Measurements from ENCODE around the gene SOSTDC1.
A peak's percentile ranks its signal among the peaks of the same experiment; 100 is the strongest.
"Not testable (repeated sequence)": the region's sequence is repeated elsewhere in the genome, so short reads cannot be mapped to it uniquely, and the experiment has no call there.

Gene SOSTDC1

DNA sequence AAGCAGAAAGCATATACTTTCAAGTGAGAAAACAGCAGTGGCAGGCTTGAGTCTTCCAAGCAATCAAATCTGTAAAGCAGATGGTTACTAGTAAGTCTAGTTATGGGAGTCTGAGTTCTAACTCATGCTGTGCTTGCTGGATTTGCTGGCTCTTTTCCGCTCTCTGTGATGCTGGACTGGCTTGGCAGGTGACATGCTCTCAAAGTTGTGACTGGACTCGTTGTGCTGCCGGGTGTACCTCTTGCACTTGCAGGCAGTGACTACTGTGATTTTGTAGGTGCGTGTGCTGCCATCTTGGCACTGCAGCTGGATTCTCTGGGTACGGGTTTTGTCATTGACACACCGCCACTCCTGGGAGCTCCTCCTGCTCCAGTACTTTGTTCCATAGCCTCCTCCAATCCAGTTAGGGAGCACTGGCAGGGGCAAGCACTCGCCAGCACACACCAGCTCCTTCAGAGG, 3.1 kb downstream of the SOSTDC1 start:
- no peak for DNase-seq (ENCODE audit: low read depth in 2 of 2)

DNA sequence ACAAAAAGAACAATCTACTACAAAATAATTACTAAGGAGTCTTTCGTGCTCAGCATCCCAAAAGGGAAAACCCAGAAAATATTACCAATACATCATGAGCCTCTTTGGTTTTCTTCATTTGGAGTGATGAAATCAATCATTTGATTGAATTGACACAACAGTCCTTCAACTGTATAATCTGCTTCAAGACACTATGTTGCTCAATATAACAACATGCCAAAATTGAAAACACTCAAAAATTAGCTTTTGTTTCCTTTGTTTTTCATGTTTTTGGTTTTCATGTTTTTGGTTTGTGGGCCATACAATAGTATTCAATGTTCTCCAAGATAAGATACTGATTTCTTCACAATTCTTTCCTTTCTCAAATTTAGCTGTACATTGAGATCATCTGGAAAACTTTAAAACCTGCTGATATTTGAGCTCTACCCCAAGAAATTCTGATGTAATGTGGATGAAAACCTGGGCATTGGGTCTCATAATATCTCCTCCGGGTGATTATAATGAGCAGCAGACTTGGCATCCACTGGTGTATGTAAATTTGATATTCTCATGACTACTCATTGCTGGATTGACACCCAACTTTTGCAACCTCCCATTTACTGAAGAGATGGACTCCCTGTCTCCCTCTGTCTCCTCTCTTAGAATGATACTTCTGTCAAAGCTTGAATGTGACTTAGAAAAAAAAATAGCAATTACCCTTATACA, 4.6 kb downstream of the SOSTDC1 start:
- DNase-seq (ENCODE audit: low read depth in 2 of 2) = no peak

DNA sequence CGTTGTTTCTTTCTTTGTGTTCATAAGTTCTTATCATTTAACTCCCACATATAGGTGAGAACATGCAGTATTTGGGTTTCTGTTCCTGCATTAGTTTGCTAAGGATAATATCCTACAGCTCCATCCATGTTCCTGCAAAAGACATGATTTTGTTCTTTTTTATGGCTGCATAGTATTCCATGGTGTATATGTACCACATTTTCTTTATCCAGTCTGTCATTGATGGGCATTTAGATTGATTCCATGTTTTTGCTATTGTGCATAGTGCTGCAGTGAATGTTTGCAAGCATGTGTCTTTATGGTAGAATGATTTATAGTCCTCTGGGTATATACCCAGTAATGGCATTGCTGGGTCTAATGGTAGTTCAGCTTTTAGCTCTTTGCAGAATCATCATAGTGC, 9.2 kb downstream of the SOSTDC1 start:
- not testable (repeated sequence) for DNase-seq (ENCODE audit: low read depth in 2 of 2)

DNA sequence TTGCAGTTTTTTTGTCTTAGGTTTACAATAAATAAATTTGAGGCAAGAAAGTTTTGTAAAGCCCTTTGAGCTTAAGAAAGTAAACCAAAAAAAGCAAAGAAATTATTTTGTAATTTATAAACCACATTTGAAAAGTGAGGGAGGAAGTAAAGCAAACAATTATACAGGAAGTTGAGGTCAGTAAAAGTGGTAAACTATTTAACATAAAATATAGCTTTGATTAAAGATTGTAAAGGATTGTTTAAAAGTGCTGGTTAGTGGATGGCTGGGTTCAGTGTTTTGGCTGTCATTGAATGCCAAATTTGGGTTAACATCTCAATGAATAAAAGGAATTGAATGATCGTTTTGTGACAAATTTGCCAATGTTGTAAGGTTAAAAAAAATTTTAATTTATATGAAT, 9.9 kb downstream of the SOSTDC1 start:
- DNase-seq (ENCODE audit: low read depth in 2 of 2) = no peak

DNA sequence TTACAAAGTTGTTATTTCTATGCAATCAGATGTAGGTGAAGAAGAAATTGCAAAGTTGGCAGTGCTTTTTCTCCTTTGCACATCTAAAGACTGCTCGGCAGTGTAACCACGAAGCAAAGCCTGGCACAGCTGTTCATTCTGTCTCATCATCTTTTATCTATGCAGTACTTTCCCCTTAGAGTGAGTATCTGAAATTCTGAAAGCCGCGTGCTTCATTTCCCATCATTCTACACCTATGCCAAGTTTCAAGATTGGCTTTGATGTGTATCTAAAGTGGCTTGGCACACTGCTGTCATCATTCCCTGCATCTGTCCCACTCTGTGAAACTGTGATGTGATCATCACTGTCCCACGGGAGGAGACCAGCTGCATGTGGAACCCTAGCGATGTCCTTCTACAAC, 15.2 kb downstream of the SOSTDC1 start:
- DNase-seq (ENCODE audit: low read depth in 2 of 2) = no peak

DNA sequence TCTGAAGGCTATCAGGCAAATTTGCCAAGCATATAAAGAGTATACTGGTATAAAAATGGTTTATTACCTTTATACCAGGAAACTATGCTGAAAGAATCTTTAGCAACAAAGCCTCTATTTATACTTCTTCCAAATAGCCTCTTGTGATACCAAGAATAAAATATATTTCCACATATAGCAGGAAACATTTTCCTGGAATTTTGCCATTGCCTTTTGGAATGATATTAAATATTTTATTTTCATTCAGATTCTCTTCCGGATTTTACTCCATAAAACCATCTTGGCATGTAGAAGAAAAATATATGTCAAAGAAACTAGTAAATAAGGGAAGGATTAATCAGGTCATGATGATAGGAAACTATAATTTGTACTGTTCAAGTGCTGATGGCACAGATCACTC, 17.7 kb downstream of the SOSTDC1 start:
- no peak for DNase-seq (ENCODE audit: low read depth in 2 of 2)

DNA sequence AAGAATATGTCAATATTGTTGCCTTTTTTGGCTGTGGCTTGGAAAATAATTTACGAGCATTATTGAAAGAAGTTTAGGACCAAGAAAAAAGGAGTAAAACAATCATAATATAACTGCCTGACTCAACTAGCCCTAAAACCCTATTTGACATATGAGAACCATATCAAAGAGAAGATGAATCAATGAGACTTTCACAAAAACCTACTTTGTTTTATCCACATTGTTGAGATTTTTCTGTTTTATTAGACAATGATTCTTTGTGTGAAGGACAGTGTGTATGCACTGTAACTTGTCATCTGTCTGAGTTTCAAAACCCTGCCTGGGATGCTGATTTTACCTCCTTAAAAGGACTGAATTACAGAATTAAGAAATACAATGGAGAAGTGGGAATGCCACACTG, 19.0 kb downstream of the SOSTDC1 start:
- DNase-seq (ENCODE audit: low read depth in 2 of 2) = no peak

DNA sequence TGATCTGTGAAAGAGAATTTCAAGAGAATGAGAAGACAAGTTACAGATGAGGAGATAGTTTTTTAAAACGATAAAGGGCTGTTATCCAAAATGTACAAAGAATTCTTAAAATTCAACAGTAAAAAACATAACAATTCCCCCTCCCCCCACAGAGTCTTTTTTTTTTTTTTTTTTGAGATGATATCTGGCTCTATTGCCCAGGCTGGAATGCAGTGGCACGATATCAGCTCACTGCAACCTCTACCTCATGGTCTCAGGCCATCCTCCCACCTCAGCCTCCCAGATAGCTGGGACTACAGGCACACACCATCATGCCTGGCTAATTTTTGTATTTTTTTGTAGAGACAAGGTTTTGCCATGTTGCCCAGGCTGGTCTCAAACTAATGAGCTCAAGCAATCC, 21.7 kb downstream of the SOSTDC1 start:
- DNase-seq (ENCODE audit: low read depth in 2 of 2) = not testable (repeated sequence)

DNA sequence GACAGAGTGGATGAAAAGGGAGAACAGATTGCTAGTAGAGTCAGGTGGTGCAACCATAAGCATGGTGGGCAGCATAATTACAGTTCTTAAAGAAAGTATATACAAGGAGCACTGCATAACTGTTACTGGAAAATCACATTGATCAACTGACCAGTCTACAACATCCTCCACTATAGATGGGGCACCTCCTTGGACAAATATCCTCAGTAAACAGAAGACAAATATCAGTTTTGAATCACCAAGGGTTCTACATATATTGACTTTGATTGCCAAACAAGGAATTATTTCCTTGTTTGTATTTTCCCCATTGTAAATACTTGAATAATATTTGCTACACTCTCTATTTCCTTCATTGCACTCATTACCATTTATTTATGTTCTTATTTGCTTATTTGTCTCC, 26.6 kb downstream of the SOSTDC1 start:
- DNase-seq (ENCODE audit: low read depth in 2 of 2) = no peak

DNA sequence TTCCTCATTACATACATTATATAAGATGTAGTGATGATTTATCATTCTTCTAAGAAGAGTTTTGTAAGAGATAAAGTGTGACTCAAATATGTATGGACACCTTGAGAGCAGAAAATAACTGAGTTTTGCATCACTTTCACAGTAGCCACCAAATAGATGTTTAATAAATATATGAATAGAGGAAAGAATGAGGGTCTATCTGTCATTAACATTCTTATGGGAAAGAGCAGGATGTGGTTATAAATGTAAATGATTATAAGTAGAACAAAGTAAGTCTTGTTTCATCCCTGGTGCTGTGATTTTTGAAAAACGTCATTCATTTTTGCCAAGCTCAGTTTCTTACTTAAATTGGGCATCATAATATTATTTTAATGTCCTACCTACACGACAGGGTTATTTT, 29.2 kb downstream of the SOSTDC1 start:
- no peak for DNase-seq (ENCODE audit: low read depth in 2 of 2)

DNA sequence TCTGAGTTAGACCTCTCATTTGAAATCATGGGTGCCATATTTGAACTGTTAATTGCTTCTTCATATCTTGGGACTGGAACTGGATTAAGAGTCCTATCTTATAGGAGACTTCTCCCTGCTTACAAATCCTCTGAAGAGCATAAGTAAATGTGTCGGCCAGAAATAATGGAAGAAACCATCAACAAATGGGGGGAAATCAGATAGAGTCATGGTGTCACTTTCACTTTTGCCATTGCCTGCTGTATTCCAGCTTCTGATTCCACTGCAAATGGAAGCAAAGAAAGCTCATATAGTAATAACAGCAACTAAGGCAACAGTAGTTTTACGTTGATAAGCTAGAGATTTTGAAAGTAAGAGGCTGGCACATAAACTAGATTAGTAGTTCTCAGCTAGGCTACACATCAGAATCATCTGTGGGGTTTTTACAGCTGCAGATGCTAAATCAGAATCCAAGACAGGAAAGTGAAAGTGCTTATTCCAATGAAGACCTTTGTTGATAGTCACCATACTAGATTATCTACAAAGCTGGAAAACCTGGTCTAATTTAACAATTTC, 31.9 kb downstream of the SOSTDC1 start:
- no peak for DNase-seq (ENCODE audit: low read depth in 2 of 2)

DNA sequence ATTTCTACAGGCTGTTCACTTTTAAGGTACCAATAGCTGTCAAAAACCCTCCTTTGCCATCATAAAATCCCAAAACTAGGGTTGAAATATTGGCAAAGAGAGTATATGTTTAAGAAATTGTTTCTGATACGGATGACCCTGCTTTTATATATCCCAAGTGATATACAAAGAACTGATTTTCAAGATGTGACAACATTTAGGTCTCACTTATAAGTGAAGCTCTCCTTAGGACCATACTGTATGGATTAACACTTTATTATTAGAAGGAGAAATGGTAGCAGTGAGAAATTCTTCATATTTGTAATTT, 33.2 kb downstream of the SOSTDC1 start:
- DNase-seq (ENCODE audit: low read depth in 2 of 2) = no peak

DNA sequence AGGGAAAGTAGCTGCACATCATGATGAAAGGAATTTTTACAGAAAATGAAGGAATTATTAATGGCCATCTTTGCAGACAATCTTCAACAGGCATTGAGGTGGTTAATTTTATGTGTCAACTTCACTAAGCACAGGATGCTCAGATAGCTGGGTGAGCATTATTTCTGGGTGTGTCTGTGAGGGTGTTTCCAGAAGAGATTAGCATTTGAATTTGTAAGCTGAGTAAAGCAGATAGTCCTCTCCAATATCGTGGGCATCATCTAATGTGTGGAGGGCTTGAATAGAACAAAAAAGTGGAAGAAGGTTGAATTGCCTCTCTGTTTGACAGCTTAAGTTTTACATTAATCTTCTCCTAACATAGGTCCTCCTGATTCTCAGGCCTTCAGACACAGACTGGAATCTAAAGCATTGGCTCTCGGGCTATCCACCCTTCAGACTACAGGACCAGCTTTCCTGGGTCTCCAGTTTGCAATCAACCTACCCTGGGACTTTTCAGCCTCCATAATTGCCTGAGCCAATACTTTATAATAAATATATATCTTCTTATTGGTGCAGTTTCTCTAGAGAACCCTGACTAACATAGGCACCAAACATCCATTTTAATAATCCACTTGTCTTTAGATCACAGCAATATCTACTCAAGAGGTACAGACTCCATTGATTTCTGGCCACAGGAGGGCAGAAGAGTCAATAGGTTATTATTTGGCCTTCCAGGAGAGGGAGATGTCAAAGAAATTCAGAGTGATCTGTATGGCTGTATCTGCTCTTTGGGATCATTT, 33.7 kb downstream of the SOSTDC1 start:
- DNase-seq (ENCODE audit: low read depth in 2 of 2) = no peak

DNA sequence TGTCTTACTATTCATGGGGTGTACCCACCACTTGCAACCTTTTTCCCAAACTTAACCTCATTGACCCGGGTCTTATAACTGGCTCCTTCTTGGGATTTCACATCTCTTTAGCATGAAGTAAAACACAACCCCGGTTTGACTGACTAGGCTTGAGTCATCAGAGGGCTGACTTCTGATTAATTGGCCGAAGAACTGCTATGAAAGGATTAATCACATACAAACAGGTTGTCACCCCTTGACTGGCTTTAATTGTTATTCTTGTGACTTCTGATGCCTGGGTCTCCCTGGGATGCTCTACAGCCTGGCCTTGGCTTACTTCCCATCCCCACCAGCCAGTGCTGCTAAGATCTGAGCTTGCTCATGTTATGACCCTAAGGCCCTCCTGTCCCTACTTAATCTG, 35.4 kb downstream of the SOSTDC1 start:
- no peak for DNase-seq (ENCODE audit: low read depth in 2 of 2)

DNA sequence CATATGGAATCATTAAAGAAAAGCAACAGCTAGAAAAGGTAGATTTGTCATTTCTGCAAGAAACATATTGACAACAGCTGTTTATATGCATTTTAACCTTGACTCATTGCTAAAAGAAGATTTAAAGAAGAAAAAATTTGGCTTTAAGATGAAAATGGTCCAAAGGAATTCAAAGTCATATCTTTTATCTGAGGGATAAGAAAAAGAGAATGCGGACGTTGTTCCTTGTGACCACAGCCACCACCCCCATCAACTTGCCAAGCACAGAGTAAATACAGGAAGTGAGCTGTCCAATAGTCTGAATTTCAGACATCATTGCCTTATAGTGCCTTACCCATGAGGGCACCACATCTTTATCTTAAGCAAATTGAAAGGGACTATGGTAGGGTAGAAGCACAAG, 36.9 kb downstream of the SOSTDC1 start:
- no peak for DNase-seq (ENCODE audit: low read depth in 2 of 2)

DNA sequence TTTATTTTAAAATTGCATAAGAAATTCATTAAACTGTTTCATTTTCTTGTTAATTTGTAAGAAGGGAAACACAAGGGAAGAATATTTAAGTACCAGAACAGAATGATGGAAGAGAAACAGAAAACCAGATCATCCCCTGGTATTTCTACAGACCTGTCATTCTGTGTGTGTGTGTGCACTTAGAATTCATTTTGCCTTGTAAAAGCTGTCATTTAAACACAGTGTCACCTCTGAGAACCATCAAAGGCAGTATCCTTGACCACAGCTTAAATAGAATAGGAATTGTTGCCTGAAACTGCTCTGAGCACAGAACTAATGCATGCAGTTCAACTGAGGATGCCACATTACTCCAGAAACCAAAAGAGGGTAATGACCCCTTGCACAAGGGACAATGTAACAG, 37.4 kb downstream of the SOSTDC1 start:
- DNase-seq (ENCODE audit: low read depth in 2 of 2) = no peak

DNA sequence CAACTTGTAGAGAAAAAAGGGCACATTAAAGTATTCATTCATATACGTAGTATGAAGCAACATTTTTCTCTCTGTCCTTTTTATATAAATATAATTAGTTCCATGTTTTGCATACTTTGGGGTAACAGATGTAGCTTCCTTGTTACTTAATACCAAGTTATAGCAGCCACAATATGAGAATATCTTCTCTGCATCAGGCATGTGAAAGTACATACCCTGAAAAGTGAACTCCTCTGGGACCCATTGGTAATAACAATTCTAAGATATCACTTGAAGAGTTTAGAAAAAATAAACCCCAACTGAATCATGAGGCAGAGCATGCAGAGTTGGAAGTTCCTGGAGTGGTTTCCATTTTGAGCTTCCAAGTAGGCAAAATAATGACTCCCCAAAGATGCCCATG, 41.8 kb downstream of the SOSTDC1 start:
- no peak for DNase-seq (ENCODE audit: low read depth in 2 of 2)

DNA sequence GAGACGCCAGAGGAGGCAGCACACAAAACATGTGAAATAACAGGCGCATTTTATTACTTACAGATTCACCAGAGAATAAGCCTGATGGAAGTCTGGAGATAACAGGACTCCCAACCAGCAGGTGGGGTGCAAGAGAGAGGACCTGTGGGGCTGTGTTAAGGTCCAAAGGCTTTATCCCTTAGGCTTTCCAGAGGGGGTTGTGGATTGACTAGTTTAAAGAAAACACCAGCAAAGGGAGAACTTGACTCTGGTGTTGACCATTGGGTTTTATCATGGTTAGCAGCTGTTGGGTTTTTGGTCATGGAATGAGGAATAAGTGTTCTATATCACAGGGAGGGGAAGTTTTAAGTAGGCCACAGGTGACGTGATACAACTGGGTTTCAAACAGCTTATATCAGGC, 42.6 kb downstream of the SOSTDC1 start:
- DNase-seq (ENCODE audit: low read depth in 2 of 2) = no peak

DNA sequence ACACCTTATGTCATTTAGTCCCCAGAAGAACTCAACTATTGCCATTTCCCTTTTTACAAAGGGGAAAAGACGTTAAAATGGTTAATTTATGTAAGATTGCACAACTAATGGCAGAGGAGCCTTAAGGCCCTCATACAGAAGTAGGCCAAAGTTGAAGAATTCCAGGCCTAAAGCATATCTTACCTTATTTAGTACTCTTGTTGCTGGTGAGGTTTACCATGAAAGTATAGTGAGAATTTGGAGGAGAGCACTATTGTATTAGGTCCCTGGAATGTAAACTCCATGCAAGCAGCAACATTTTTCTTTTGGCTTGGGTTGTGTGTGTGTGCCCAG, 43.5 kb downstream of the SOSTDC1 start:
- DNase-seq (ENCODE audit: low read depth in 2 of 2) = no peak

DNA sequence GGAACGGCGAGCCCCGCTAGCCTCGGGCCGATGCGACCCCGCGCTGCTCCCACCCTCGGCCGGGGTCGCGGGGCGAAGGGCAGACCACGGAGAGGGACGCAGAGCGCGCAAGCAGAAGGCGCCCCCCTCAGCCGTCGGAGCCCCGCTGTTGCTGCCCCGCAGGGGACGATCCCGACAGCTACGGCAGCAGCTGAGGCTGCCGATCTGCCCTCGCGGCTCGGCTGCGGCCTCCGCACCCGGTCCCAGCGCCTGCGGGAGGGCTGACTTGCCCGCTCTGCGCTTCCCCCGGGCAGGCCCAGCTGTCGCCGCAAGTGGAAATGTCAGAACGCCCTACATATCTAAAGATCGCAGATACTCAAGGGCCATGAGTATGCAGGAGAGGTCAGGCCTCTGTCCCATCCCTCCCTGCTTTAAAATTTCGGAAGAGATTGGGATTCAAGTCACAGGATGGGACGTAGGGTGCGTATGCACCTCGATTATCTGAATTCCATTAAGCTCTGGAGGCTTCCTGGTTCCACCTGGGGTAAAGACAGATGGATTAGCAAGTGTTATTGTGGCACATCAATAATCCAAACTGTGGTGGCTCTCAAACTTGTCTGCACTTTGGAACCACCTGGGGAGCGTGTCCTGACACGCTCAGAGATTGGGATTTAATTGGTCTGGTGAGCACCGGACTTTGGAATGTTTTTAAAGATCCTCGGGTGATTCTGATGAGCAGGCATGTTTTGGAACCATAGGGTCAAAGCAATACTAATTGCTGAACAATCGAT, 44.0 kb downstream of the SOSTDC1 start, which contains the start of gene CRPPA:
CRPPA (minus strand) TSS at position 206 of the 770 bp plus-strand sequence. CDS start 216 bp downstream, outside the sequence.
- DNase-seq (ENCODE audit: low read depth in 2 of 2) = peak; percentile 10 to 20

DNA sequence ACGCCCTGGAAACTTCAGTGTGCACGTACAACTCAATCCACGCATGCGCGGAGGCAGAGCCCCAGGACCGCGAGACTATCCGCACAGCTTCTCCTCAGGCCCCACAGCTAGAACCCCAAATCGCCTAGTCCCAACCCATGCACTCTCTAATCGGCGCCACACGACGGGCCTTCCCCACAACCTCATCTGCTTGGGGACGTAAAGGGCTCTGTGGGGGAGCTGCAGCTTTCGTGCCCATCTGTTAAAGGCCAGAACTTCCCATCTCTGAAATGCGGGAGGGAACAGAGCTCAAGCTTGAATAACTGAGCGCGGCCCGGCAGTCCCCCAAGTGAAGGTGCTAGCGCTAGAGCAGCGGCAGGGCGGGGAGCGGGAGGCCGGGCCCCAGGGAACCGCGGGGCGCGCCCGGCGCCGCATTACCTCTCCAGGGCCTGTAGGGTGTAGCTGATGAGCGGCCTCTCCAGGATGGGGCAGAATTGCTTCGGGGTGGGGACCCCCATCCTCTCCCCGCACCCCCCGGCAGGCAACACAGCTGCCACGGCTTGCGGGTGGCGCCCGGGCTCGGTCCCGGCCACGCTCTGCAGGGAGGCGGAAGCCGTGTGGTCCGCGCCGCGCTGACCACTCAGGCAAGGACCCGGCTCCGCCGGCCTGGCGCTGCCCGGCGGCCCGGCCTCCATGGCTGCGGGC, 44.7 kb downstream of the SOSTDC1 start:
- DNase-seq (ENCODE audit: low read depth in 2 of 2) = peak; percentile 73 to 75

DNA sequence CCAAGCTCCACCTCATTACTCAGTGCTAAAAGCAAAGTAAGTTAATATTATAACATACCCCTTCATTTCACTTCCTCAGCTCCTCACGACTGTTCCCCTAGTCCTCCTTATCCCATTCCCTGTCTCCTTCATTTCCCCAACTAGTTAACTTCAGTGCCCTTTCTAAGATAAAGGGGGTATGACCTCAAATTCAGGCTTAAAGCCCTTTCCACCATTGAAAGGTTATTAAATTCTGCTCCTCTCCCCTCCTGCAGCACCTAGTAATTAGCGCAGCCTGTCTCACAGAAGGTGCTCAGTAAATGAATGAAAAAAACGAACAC, 45.2 kb downstream of the SOSTDC1 start:
- no peak for DNase-seq (ENCODE audit: low read depth in 2 of 2)

Data from stimulated activated CD4-positive, alpha-beta T cell treated with anti-CD3 and anti-CD28 coated beads, Interleukin-12 subunit alpha, Interleukin-12 subunit beta, amount 100 ng/mL, for 24 hours (primary cell).